K562 (cell line): ENCODE data around the gene NCAPD2. TPM values are rescaled to one million over a fixed set of nuclear protein-coding genes. Genes with fewer than 3 reads are reported as not detected.

ENCODE experiments used
- ATAC-seq: fragments of 200-7000 bp; cut with Tn5 transposase; 3 replicates; pipeline ENCODE4 v1.9.1; 2020; ENCODE audit warnings: moderate library complexity
- BruUV-seq: library from RNA; stranded (reverse); fragments of 400-500 nt; replicated peaks from 2 replicates; lab custom pipeline; 2021; lab: Mats Ljungman, UMichigan
- CTCF ChIA-PET: fragments of 300-600 bp; formaldehyde crosslinking; extraction: SDS; loops from one replicate; lab custom pipeline; 2021; ENCODE audit warnings: low intra/inter-chr PET ratio; lab: Yijun Ruan, JAX
- POLR2A ChIA-PET: fragments of 300-600, 350-650 bp; sonication (Branson Sonifier 250); formaldehyde crosslinking; extraction: SDS; loops from one replicate; lab custom pipeline; 2021; ENCODE audit warnings: antibody characterized with exemption, inconsistent platforms; lab: Yijun Ruan, JAX
- DNase-seq, 4 experiments: peaks; one replicate each; pipeline versions ENCODE4 v3.0.0 to v3.0.0-alpha.2; 2011 to 2018; ENCODE audit warnings: low spot score in 3 of 4, mixed read lengths in 3 of 4; ENCODE audit errors: extremely low read depth in 1 of 4
- FAIRE-seq: peaks from 2 replicates; lab custom pipeline; 2011; peaks lifted over from hg19 to GRCh38; lab: Jason Lieb, UNC
- H2AFZ ChIP-seq: 2 replicates; pipeline ENCODE4 v1.6.0; 2011; ENCODE audit warnings: low read depth, low read length, control low read depth, inconsistent platforms
- H3K27ac ChIP-seq: fragments of 200-600 bp; 3 replicates; pipeline ENCODE4 v1.8.0; 2011; ENCODE audit warnings: low read depth, mild to moderate bottlenecking, control low read depth, inconsistent platforms, low read length, moderate library complexity, mixed read lengths; ENCODE audit errors: extremely low read depth
- H3K27me3 ChIP-seq, 2 experiments: fragments of 300-600 bp in 1 of 2; 2 replicates in 1 of 2; 3 replicates in 1 of 2; pipeline versions ENCODE4 v1.6.0 to v1.8.0; 2011; ENCODE audit warnings: inconsistent platforms in 2 of 2, low read length in 2 of 2, mild to moderate bottlenecking in 1 of 2, mixed read lengths in 1 of 2, moderate library complexity in 1 of 2; ENCODE audit not compliant: control insufficient read depth in 2 of 2, insufficient read depth in 2 of 2
- H3K36me3 ChIP-seq: fragments of 300-600 bp; 3 replicates; pipeline ENCODE4 v1.8.0; 2011; ENCODE audit warnings: mild to moderate bottlenecking, low read length, inconsistent platforms; ENCODE audit not compliant: control insufficient read depth, insufficient read depth
- H3K4me1 ChIP-seq, 2 experiments: fragments of 200-600 bp in 1 of 2; replicated peaks in 1 of 2; 2 replicates in 1 of 2; 3 replicates in 1 of 2; pipeline versions ENCODE4 v1.5.1 to v1.8.0; 2011; ENCODE audit warnings: inconsistent platforms in 2 of 2, low read length in 2 of 2, mild to moderate bottlenecking in 1 of 2, mixed read lengths in 1 of 2, moderate library complexity in 1 of 2; ENCODE audit not compliant: control insufficient read depth in 2 of 2, insufficient read depth in 2 of 2
- H3K4me2 ChIP-seq: 2 replicates; pipeline ENCODE4 v1.6.1; 2011; ENCODE audit warnings: low read length, control low read depth, inconsistent platforms, mixed read lengths; ENCODE audit not compliant: insufficient read depth
- H3K4me3 ChIP-seq: fragments of 200-600 bp; sonication (generic), shearing (Covaris generic); 2 replicates; pipeline ENCODE4 v1.5.1; 2016; ENCODE audit warnings: control low read depth, inconsistent platforms
- H3K79me2 ChIP-seq: fragments of 200-600 bp; 3 replicates; pipeline ENCODE4 v1.8.0; 2011; ENCODE audit warnings: low read length, inconsistent platforms; ENCODE audit not compliant: control insufficient read depth, insufficient read depth
- H3K9ac ChIP-seq, 2 experiments: 2 replicates each; pipeline versions ENCODE4 v1.6.0 to v1.6.1; 2011; ENCODE audit warnings: low read depth in 2 of 2, low read length in 2 of 2, control low read depth in 1 of 2, inconsistent platforms in 1 of 2, mild to moderate bottlenecking in 1 of 2, mixed read lengths in 1 of 2; ENCODE audit not compliant: insufficient read depth in 1 of 2
- H3K9me1 ChIP-seq: one replicate; pipeline ENCODE4 v1.6.0; 2011; ENCODE audit warnings: inconsistent platforms, mild to moderate bottlenecking, low read length, moderate library complexity; ENCODE audit not compliant: control insufficient read depth, insufficient read depth
- H3K9me3 ChIP-seq: replicated peaks from 2 replicates; pipeline ENCODE4 v1.5.1; 2011; ENCODE audit warnings: low read depth, low read length, inconsistent platforms; ENCODE audit not compliant: control insufficient read depth, insufficient read depth
- H4K20me1 ChIP-seq: replicated peaks from 2 replicates; pipeline ENCODE4 v1.6.1; 2011; ENCODE audit warnings: low read length, inconsistent platforms, mixed read lengths; ENCODE audit not compliant: control insufficient read depth, insufficient read depth
- MGA ChIP-seq: fragments of 450-650 bp; IDR thresholded peaks from 2 replicates; pipeline ENCODE4 v1.6.1; 2016; ENCODE audit warnings: mild to moderate bottlenecking, moderate library complexity
- MYNN ChIP-seq, 2 experiments: sonication (generic); formaldehyde crosslinking in 1 of 2; IDR thresholded peaks; 2 replicates each; pipeline versions ENCODE4 v1.5.0 to v1.6.1; 2016 to 2020; ENCODE audit warnings: antibody characterized with exemption in 1 of 2, missing genetic modification reagents in 1 of 2
- RB1 ChIP-seq: fragments of 450-650 bp; IDR thresholded peaks from 2 replicates; pipeline ENCODE4 v1.6.1; 2017; ENCODE audit warnings: low read depth, mild to moderate bottlenecking
- RFX7 ChIP-seq: fragments of 250-450 bp; sonication (Bioruptor Pico); IDR thresholded peaks from 2 replicates; pipeline ENCODE4 v1.5.1; 2021; ENCODE audit warnings: mild to moderate bottlenecking
- WGBS: fragments of 100-300 bp; shearing (Covaris generic); methylation state at CpG from one replicate; pipeline ENCODE4 v1.1.6; 2016; ENCODE audit warnings: low coverage, mixed read lengths; ENCODE audit not compliant: insufficient coverage; ENCODE audit errors: missing lambda C conversion rate; 5-methylcytosine and 5-hydroxymethylcytosine counted together
- in situ Hi-C: fragments of 300-500 bp; cut with MboI; formaldehyde crosslinking; loops from 4 replicates; pipeline ENCODE4 v1.15.0; 2018; ENCODE audit warnings: inconsistent platforms, mixed read lengths
- intact Hi-C: fragments of 100-400 bp; cut with micrococcal nuclease; formaldehyde crosslinking; loops from 2 replicates; pipeline ENCODE4 v1.14.2; 2022
- polyA plus RNA-seq, 8 experiments: library from polyadenylated mRNA; depleted of rRNA in 4 of 8; stranded (reverse) in 5 of 8; unstranded in 3 of 8; fragments of >200 nt; fragmentation: Nextera tagmentation in 2 of 8; fragmentation: Illumina TruSeq in 1 of 8; extraction: Ambion mirVana in 2 of 8; extraction: Trizol in 1 of 8; gene quantifications; 2 replicates each; pipeline versions ENCODE4 v1.2.1 to v1.2.3, GENCODE V29; 2011 to 2014; ENCODE audit warnings: inconsistent platforms in 1 of 8, missing spikeins in 1 of 8
- total RNA-seq, 7 experiments: library from RNA; depleted of rRNA in 6 of 7; stranded (reverse); fragments of >200 nt in 6 of 7; fragmentation: Illumina TruSeq in 2 of 7; extraction: Trizol in 2 of 7; gene quantifications; 2 replicates each; pipeline versions ENCODE4 v1.2.1 to v1.2.3, GENCODE V29; 2011 to 2021; ENCODE audit warnings: low replicate concordance in 1 of 7

Gene NCAPD2
- total and polyA plus RNA-seq, 9 of the 15 experiments (the other 6 are each of a cell fraction or from before 2014, with no cell fraction given), result 16.9 to 93.7 (median 68.3) TPM

- H3K4me3 ChIP-seq, result no peak overlapping the region
- DNase-seq, result peak in 1 of 4 experiments; percentile 53
- TF ChIP-seq MGA (peak; percentile 59), RFX7 (CRISPR knock-in tag) (no peak), RB1 (no peak), MYNN (IDR thresholded peaks at IDR 0.05) (peak; percentile 40; the same call in 1 of the 2 replicates), MYNN (CRISPR knock-in tag; IDR thresholded peaks at IDR 0.05) (no peak)
Measured at GRCh38 chr12:6538420-6539313, 44.8 kb downstream of the NCAPD2 start.

More at GRCh38 chr12:6538420-6539313, 44.8 kb downstream of the NCAPD2 start:
- Histone ChIP-seq H3K79me2 (peaks cover 44% of the 10 kb centered on the region), H3K4me1 (peaks cover 55 to 76% of the 10 kb centered on the region in 2 experiments), H3K36me3 (peaks cover 43% of the 10 kb centered on the region), H3K9me1 (no peaks in the 10 kb centered on the region), H4K20me1 (peaks cover 38% of the 10 kb centered on the region), H3K9ac (peak overlapping the region; percentile 38 to 80; a peak in 3 of 4 replicates), H2AFZ (no peak overlapping the region), H3K27me3 (no peaks in the 10 kb centered on the region), H3K4me2 (peak overlapping the region; percentile 80), H3K27ac (peak overlapping the region; percentile 52; the same call in 2 of the 3 replicates), H3K9me3 (no peaks in the 10 kb centered on the region)
- WGBS, result 35% methylated on average over 22 of the region's 24 CpGs
- CTCF ChIA-PET, result no interaction called here
- in situ Hi-C loops, result no loop called here
- ATAC-seq (no peak), FAIRE-seq (peak; percentile 70)
- POLR2A ChIA-PET, result interaction anchor here (0.6 to 2.4 kb wide), 5 partner anchors 13 to 80 kb away, joined by 3 to 10 read pairs (median 4); no protein-coding TSS in a partner anchor
- intact Hi-C loops, result loop anchor here (2.0 to 10.0 kb wide), 2 partner anchors 116 to 214 kb away; no protein-coding TSS in a partner anchor
- BruUV-seq, result no TSS peak
